CD1c-positive myeloid dendritic cell (primary cell): ENCODE results near the gene DLX2.

Experiments used
- DNase-seq: peaks from one replicate; pipeline ENCODE4 v3.0.0-alpha.2; 2016; ENCODE audit errors: extremely low spot score

DLX2 gene

GRCh38 chr2:172053486-172053885 is 49.2 kb downstream of the DLX2 start:
- DNase-seq = no peak

- DNase-seq = no peak
Observed at GRCh38 chr2:172052000-172052983, 50.4 kb downstream of the DLX2 start.

GRCh38 chr2:172050479-172051125 is 52.1 kb downstream of the DLX2 start:
- DNase-seq = no peak

GRCh38 chr2:172049567-172050120 is 53.1 kb downstream of the DLX2 start:
- no peak for DNase-seq
